ENCODE results near the gene RNF222.

GRCh38 chr17:8362651-8363332 lies 34.8 kb downstream of the RNF222 start:
- TF ChIP-seq CTCF (conservative IDR thresholded peaks at IDR 0.05; ENCODE audit: low read length) (no peak), EZH2phosphoT487 (IDR thresholded peaks at IDR 0.05; ENCODE audit: borderline replicate concordance) (no peak)

Data from Loucy (cell line).